HG03457 (cell line): ENCODE results near the gene HCK.

Experiments
- ATAC-seq: cut with Tn5 transposase; IDR thresholded peaks from one replicate; pipeline ENCODE4 v1.9.1; 2021; ENCODE audit warnings: moderate number of reproducible peaks; ENCODE audit not compliant: unreplicated experiment

Gene HCK

DNA sequence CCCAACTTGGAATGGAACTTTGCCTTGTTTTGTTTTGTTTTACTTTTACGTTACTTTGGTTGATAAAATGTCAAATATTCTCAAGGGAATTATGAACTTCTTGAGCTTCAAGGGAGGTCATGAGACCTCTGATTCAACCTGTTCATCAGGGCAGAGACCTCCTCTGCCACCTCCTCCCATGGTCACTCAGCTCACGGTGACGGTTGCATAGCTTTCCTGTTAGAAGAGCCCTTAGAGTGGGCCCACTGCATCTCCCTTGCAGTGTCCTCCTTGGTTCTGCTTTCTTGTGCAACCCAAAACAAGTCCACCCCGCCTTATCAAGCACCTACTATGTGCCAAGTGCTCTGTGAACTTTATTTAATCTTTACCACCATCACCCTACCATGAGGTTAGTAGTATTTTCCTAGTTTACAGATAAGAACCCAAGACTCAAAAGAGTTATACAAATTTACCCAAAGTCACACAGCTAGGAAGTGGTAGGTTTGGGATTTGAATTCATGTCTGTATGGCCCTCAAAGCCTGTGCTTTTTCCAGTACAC lies 72.9 kb downstream of the HCK start:
- ATAC-seq = no peak

DNA sequence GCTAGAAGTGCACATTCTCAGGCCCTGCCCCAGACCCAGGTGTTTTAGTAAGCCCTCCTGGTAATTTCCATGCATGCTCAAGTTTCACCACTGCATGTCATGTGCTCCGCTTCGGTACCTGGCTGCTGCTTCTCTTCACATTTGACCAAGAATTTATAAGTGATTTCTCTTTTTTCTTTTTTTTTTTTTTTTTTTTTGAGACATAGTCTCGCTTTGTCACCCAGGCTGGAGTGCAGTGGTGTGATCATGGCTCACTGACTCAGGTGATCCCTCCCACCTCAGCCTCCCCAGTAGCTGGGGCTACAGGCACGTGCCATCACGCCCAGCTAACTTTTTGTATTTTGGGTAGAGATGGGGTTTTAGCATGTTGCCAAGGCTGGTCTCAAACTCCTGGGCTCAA lies 73.5 kb downstream of the HCK start:
- ATAC-seq = no peak

DNA sequence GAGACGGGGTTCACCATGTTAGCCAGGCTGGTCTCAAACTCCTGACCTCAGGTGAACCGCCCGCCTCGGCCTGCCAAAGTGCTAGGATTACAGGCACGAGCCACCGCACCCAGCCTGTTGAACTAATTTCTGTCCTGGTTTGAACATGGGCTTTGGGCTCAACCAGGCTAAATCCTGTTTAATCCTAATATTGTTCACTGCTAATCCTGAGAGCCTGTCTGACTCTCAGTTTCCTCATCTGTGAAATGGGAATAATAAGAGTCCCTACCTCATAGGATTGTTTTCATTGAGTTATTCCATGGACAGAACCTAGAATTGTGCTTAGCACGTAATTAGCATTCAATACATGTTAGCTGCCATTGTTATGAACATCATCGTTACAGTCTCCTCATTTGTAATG lies 74.9 kb downstream of the HCK start:
- ATAC-seq = no peak

DNA sequence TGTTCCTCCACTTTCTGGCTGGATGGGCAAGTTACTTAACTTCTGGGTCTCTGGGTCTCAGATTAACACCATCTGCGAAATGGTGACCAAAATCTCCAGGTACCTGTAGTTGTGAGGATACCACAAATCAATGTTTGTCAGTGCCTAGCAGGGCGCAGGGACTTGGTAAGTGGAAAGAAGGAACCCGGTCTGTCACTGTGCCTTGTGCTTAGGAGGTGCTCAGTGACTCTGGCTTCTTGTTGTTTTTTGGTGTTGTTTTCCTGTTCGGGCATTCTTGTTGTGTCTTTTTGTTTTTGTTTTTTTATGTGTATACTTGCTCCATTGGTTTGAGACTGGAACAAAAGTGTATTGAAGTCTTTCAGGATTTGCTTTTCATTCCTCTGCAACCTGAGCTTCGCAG lies 75.3 kb downstream of the HCK start:
- ATAC-seq = no peak

DNA sequence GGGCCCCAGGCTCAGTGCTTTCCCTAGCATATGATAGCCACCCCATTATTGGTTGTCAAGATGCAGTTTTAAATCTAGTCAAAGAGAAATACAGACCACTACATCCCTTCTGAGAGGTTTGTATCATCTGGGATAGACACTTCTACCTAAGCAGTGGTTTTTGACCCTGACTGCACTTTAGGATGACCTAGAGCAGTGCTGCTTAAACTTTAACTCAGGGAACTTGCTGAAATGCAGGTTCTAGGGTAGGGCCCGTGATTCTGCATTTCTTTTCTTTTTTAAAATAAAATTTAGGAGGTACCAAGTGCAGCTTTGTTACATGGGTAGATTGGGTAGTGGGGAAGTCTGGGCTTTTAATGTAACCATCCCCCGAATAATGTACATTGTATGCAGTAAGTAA lies 76.1 kb downstream of the HCK start:
- no peak for ATAC-seq

DNA sequence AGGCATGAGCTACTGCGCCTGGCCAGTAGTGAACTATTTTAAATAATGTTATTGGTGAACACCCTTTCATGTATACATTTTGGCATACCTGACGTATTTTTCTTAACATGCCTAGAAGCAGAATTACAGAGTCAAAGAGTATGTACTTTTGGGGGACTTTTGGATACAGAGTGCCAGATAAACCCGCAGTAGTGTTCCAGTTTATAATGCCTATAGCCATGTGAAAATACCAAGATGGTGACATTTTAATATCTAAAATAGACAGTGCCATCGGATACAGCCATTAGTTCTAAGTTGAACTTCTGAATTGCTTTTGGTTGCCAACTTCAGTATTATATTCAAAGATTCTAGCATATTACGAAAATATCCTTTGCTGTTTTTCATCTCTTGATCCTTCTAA lies 77.8 kb downstream of the HCK start:
- no peak for ATAC-seq

DNA sequence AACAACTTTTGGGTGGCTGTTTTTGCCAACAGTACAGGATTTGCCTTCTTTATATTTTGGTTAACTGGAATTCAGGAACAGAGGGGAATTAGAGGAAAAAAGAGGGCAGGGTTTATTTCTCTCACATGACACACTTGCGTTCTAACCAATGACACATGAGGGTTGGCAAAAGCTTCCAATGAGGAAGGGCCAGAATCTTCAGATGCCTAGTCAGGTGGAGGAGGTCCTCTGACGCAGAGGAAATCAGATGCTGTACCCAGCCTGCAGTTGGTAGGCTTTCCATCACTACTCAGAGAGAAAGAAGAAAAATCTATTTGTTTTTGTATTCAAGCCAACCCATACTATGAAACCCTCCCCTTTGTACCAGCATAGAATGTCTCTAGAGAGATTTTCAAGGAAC lies 78.3 kb downstream of the HCK start:
- no peak for ATAC-seq

DNA sequence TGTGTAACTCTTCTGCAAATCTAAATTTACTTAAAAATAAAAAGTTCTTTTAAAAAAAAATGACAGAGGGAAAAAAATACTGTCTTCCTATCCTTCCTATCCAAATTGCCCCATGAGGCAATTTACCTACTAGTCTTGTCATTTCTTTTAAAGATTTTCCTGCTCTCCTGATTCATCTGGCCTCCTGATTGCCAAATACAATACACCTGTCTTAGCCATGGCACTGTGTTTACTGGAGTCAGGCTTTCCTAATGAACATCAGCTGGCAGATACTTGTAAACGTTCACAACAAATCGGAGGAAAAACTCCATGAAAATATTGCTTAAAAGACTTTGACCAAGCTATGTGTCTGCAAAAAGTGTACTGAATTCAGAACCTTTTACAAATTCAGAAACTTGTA lies 78.9 kb downstream of the HCK start:
- no peak for ATAC-seq

DNA sequence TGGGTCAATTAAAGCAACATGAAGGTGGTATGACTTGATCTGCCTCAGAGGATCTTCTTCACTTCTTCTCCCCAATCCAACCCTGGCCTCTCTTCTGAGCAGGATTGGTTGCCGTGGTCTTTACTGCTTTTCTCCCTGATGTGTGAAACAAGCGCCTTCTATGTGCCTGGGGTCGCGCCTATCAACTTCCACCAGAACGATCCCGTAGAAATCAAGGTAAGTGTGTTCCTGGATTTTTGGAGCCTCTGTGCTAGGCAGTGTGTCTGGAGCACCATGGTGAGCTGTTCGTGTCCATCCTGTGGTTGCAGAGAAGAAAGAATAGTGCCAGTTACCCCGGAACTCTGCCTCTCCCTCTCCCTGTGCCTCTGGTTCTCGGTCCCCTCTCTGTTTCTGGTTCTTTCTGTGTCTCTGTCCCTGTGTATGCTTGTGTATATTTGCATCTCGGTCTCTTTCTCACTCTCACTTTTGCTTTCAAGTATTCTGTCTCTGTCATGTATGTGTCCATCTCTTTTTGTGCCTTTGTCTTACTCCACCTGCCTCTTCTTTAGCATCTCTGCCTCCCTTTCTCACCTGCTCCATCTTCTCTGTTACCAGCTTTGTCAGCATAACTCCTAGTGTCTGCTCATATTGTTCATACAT lies 81.0 kb downstream of the HCK start:
- no peak for ATAC-seq

DNA sequence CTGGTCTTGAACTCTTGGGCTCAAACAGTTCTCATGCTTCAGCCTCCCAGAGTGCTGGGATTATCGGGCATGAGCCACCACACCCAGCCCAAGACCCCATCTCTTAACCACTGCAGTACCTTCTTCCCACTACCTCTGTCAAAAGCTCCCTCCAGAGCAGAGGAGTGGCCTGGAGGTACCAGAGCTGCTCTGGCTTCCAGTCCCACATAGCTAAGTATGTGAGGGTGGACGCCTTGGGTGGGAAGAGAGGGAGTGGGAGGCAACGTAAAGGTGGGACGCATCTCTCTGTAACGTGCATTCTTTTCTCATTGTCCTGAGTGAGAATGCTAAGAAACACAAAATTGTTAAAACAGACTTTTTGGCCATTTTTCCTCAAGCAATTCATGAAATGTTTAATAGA lies 82.0 kb downstream of the HCK start:
- no peak for ATAC-seq

DNA sequence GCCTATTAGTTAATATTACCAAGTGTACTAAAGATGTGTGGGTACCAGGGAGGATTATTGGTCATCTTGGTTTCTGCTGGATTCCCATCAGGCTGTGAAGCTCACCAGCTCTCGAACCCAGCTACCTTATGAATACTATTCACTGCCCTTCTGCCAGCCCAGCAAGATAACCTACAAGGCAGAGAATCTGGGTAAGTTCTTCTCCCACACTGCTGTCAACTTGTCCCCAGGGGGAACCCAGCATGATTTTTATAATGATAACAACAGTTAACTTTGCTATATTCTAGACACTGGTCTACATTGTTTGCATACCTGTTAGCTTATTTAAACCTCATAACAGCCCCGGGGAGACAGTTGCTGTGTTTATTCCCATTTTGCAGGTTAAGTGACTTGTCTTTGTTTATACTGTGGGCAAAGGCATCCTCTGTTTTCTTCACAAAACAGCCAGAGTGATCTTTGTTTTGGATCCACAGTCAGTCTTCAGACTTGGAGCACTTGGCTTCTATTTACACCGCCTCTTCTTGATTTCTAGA lies 84.0 kb downstream of the HCK start:
- ATAC-seq = no peak

DNA sequence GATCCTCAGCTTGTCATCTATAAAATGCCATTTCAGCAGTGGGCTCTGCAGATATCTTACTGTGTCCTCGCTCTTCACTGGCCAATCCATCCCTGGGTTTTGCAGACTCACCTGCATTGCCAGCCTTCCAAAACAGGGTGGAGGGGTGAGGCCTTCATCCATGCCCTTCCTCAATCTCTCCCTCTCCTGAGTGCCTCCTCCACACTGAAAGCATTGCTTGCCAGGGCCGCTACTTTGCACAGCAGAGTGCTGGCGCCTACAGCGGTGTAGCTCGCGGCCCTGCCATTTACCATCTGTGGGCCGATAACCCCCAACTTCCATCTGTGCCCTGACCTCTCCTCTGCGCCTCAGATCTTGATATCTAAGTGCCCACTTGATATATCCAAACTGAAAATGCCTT lies 86.9 kb downstream of the HCK start:
- ATAC-seq = no peak

DNA sequence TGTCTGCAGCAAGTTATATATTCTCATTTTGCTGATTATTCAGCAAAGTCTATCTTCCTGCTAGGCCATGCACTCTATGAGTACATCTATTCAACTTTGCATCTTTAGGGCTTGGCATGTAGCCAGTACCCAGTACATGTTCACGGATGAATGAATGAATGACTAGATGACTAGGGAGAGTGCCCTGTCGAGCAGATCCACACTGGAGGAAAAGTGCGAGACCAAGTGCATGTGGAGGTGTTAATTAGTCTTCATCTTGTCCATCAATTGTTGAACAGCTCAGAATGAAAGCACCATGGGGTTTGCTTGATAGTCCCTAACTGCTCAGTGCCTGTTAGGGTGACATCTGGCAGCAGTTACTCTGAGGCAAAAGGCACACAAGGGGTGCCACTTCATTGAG lies 87.9 kb downstream of the HCK start:
- no peak for ATAC-seq

DNA sequence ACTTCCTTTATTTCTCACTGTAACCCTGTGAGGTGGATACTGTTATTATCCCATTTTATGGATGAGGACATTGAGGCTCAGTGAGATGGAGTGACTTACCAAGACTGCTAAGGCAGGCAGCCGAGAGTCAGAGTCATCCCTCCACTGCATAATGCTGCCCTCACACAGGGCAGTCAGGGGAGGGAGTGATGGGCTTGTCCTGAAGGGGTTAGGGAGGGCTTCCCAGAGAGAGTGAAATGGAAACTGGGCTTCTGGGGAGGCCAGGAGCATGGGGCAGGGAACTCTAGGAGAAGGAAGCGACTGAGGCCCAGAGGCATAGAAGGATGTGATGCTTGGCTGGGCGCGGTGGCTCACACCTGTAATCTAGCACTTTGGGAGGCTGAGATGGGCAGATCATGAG lies 88.6 kb downstream of the HCK start:
- no peak for ATAC-seq

DNA sequence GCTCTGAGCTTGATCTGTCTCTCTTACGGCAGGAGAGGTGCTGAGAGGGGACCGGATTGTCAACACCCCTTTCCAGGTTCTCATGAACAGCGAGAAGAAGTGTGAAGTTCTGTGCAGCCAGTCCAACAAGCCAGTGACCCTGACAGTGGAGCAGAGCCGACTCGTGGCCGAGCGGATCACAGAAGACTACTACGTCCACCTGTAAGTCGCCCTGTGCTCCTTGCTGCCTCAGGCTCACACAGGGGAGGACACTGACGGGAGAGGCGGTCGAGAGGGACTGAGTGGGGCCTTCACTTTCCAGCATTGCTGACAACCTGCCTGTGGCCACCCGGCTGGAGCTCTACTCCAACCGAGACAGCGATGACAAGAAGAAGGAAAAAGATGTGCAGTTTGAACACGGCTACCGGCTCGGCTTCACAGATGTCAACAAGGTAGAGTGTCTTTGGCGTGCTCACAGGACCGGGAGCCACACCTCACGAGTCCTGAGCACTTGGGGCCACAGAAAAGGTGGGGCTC lies 89.5 kb downstream of the HCK start:
- ATAC-seq = no peak

DNA sequence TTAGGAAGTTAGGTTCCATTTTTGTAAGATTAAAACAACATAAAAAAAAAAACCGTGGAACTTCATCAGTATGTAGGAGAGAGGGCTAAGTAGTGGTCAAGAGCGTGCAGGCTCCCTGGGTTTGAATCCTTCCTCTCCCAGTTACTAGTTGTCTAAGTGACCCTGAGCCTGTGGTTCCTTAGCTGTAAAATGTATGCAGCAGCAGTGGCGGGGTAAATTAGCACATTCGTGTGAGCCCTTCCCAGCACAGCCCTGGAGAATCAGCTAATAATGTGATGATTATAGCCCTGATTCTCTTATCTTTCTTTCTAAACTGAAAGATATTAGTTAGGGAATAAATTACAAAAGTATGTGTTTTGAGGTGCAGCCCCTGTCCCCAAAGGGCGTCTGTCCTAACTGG lies 90.0 kb downstream of the HCK start:
- no peak for ATAC-seq

DNA sequence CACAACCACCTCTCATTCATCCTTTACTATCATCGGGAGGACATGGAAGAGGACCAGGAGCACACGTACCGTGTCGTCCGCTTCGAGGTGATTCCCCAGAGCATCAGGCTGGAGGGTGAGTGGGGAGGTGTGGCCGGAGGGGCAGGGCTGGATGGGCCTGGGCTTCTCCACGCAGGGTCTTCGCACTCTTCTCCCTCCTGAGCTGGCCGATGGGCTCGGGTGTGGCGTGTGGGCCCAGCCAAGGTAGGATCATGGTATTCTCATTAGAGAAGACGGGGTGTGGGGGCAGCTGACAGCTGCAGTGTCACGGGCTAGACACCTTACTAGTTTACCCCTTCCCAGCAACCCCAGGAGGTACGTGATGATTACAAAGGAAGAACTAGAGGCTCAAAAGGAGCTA lies 90.9 kb downstream of the HCK start:
- no peak for ATAC-seq

DNA sequence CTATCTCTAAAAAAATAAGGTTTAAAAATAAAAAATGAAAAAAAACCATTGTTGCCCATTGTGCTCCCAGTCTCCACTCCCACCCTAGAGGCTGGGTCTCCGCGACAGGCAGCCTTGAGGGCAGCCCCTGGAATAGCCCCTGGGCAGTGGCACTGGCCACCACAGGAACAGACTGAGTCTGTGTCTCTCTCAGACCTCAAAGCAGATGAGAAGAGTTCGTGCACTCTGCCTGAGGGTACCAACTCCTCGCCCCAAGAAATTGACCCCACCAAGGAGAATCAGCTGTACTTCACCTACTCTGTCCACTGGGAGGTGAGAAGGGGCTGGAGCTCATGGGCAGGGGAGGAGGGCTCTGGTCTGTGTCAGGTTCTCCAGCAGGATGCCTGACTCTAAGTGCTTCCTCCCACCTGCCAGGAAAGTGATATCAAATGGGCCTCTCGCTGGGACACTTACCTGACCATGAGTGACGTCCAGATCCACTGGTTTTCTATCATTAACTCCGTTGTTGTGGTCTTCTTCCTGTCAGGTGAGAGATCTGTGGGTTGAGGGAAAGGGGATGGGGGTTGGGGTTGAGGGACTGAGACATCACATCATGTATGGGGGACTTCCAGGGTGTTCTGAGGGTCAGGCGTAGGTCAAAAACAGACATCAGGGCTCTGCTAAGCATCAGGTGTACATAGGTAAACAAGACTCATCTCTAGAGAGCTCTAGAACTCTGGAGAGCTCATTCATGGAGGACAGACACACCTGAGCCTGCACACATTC lies 93.0 kb downstream of the HCK start:
- ATAC-seq = no peak

DNA sequence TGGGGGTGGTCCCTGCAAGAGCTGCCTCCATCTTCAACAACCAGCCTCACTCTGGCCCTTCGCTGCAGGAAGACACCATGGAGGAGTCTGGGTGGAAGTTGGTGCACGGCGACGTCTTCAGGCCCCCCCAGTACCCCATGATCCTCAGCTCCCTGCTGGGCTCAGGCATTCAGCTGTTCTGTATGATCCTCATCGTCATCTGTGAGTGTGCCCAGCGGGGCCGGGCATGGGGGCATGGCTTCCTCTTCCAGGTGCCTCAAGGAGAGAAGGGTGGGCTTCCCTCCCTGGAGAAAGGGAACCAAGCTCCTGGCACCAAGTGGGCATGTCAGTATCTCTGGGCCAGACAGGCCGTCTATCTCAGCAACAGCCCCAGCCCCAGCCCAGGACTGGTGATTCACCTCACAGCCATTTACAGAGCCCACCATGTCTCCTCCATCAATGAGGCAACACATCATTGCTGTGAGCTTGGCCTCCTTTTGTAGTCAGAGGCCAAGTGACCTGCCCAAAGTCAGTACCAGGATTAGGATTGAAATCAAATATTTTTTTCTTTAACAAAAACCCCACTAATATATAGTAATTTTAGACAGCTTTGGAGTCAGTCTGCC lies 97.6 kb downstream of the HCK start:
- ATAC-seq = no peak

DNA sequence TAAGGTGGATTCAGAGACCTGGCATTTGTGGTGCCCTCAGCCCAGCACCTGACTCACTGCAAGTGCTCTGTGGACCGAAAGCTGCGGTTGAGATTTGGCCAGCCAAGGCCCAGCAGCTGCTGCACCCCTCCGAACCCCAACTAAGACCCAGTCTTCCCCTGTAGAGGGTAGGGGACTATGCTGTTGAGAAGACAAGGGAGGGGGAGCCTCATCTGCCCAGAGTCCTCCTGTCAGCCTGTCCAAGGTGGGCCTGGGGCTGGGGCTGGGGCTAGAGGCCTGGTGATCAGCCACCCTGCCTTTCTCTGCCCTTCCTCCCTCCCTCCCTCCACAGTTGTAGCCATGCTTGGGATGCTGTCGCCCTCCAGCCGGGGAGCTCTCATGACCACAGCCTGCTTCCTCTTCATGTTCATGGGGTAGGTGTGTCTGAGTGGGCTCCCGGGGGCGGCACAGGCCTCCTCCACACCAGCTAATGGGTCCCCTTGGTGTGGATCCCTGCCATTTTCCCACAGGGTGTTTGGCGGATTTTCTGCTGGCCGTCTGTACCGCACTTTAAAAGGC lies 98.3 kb downstream of the HCK start:
- ATAC-seq = no peak
